Activated T-helper 9 cell treated with anti-CD3 and anti-CD28 coated beads, Interleukin-2, amount 50 U/mL, for 16 hours (primary cell): ENCODE measurements around the gene ZNRF4.

ENCODE experiments used
- DNase-seq: peaks from one replicate; pipeline ENCODE4 v3.0.0-alpha.2; 2020; ENCODE audit warnings: low read depth

The ZNRF4 gene

GRCh38 chr19:5443723-5444122 lies 11.5 kb upstream of the ZNRF4 start:
- DNase-seq = no peak

- no peak for DNase-seq
These were observed 10.8 kb upstream of the ZNRF4 start for GRCh38 chr19:5444431-5444830.

DNA sequence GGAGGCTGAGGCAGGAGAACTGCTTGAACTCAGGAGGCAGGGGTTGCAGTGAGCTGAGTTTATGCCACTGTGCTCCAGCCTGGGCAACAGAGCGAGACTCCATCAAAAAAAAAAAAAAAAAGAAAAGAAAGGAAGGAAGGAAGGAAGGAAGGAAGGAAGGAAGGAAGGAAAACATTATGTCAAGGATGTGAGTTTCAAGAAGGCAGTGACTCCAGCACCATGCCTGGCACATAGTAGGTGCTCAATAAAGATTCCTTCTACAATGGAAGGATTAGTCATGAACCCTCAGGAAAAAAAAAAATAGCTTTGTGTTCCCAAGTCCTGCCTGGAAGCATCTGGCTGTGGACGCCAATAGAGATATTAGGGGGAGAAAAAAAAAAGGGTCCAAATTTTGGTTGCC lies 10.1 kb upstream of the ZNRF4 start:
- no peak for DNase-seq

DNA sequence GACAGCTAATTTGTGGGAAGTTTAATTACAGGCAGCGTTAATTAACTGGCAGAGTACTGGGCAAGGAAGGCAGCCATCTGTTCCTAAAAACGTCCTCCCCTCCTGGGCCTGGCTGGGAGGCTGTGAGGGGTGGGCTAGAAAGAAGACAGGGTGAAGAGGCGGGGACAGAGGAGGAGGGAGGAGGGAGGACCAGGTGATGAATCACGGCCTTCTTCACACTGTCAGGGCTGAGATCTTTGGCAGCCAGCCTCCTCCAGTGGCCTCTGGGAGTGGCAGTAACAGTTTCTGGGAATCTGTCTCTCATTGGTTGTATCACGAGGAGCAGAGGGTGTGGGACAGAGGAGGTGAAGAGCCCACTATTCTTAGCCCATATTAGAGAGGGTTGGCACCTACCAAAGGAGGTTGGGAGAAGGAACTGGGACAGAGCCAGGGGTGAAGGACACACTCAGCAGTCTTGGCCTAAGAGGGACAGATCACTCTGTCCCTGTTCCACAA lies 9.6 kb upstream of the ZNRF4 start:
- no peak for DNase-seq

GRCh38 chr19:5447700-5448311 lies 7.4 kb upstream of the ZNRF4 start:
- DNase-seq = no peak

DNA sequence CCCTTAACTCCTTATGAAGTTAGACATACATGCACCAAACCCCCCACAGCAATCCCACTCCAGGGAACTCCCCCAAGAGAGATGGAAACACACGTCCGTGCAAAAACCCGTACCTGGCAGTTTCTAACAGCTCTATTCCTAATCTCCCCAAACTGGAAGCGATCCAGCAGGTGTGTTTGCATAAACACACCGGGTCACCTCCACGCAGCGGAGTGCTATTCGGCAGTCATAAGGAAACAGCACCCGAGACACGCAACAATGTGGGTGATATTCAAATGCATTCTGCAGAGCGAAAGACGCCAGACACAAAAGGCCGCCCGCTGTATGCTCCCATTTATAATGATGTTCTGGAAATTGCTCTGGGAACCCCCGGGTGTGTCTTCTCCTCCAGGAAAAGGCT lies 6.8 kb upstream of the ZNRF4 start:
- DNase-seq = no peak

DNA sequence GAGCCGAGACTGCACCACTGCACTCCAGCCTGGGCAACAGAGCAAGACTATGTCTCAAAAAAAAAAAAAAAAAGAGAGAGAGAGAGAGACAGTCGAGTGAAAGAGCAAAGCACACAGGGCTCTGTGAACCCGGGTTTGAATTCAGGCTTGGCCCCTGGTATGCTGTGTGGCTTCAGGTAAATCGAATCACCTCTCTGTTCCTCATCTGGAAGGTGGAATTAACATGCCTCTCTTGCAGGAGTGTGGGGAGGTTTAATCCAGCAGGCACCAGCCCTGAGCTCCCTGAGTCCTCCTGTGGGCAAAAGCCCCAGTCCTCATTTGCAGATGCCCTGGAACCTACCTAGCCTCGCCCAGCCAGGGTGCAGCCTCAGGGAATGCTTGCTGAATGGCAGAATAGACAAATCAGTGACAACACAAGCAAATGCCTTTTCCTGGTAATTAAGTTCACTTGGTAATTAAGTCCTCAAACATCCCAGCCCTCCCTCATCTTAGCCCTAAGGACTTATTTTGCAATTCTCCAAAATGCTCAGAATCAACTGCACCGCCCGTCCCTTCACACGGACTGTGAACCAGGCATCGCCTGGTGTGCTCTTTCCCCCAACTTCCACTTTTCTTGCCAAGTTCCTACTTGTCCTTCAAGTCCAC lies 4.6 kb upstream of the ZNRF4 start:
- no peak for DNase-seq

DNA sequence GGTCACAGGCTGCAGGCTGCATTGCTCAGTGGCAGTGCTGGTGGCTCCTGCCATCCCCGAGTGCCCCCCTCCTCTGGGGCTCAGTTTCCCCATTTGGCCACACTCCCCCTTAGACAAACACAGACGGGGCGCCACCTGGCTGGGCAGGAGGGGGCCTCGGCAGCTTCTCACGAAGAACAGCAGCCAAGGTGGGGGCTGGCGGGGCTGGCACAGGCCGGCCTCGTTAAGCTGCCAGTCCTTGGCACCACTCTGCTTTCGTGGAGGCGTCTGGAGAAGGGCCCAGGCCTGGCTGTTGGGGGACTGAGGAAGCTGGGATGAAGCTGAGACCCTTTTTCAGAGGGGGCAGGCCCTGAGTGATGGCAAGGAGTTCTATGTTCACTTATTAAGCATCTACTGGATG lies 3.7 kb upstream of the ZNRF4 start:
- DNase-seq = no peak

DNA sequence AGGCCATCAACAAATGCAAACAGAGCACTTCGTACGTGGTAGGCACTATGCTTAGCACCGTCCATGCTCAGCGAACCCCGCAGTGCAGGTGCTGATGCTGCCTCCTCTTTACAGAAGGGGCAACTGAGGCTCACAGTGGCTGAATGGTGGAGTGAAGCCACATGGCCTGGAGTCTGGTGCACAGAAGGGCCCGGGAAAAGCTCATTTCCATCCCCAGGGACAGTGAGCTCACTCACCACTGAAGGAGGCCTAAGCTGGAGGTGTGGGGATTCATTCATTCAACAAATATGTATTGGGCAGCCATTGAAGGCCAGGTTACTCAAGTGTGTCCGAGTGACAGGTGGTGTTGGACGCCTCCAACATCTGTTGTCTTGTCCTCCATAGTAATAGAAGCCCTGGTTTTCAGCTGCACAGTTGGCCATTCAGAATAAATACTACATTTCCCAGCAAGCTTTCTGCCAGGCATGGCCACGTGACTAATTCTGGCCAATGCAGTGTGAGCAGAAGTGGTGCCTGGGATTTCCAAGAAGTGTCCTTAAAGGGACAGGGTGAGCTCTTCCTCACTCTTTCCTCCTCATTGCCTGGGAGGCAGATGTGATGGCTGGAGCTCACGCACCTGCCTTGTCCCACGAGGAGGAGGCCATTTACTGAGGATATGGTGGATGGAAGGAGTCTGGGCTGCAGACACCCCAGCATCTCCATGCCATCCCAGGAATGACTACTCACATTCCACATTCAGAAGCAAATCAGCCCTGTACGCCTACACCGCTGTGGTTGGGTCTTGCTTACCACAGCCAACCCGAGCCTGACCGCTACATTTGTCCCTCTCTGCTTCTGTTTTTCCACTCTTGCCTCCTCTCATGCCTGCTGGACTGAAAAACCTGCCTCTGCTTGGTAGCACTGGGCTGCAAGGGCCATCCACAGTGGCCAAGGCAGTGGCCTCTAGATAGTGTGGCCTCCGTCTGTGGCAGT lies 2.3 kb upstream of the ZNRF4 start:
- DNase-seq = no peak

DNA sequence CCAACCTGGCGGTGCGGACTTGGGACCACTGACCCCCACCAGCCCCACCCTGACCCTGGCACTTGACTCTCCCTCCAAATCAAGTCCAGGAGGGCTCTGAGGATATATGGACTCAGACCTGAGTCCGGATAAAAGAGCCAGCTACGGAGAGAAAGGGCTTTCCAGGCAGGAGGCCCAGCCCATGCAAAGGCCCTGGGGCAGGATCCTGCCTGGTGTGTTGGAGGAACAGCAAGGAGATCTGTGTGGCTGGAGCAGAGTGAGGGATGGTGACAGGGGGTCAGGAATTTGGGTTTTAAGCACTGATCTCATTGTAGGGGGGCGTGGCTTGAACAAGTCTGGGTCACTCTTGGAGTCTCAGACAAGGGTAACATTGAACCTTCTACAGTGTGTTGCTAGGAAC lies 474 bp upstream of the ZNRF4 start:
- DNase-seq = no peak

- no peak for DNase-seq
These were observed 1.1 kb downstream of the ZNRF4 start for GRCh38 chr19:5456130-5456840.

DNA sequence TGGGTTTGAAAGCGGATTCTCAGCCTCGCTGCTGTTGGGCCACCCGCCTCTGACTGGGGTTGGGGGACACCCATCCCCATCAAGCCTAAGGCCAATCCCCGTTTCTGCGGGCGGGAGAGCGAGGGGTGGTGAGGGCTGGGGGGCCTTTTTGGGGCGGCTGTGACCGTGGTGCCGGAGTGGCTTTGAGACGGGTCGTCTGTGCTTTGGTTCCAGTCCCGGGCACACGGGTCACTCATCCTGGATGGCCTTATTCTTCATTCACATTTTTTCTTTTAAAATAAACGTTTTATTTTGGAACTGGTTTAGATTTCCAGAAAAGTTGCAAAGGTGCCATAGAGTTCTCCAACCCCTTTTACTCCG lies 1.6 kb downstream of the ZNRF4 start:
- DNase-seq = no peak

- no peak for DNase-seq
These were observed 2.5 kb downstream of the ZNRF4 start for GRCh38 chr19:5457709-5458108.

DNA sequence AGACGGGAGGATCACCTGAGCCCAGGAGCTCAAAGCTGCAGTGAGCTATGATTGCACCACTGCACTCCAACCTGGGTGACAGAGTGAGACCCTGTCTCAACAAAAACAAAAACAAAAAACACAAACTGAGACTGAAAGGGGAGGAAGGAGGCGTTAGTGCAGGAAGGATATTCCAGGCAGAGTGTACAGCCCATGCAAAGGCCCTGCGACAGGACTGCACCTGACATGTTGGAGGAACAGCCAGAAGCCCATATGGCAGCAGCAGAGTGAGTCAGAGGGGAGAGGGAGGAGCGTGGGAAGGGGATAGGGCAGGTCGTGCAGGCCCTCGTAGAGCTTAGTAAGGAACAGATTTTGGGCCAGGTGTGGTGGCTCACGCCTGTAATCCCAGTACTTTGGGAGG lies 3.2 kb downstream of the ZNRF4 start:
- DNase-seq = no peak

- DNase-seq = no peak
These were observed 4.1 kb downstream of the ZNRF4 start for GRCh38 chr19:5459360-5459759.

- DNase-seq = no peak
These were observed 5.5 kb downstream of the ZNRF4 start for GRCh38 chr19:5460748-5461147.

GRCh38 chr19:5463959-5464358 lies 8.7 kb downstream of the ZNRF4 start:
- DNase-seq = no peak

DNA sequence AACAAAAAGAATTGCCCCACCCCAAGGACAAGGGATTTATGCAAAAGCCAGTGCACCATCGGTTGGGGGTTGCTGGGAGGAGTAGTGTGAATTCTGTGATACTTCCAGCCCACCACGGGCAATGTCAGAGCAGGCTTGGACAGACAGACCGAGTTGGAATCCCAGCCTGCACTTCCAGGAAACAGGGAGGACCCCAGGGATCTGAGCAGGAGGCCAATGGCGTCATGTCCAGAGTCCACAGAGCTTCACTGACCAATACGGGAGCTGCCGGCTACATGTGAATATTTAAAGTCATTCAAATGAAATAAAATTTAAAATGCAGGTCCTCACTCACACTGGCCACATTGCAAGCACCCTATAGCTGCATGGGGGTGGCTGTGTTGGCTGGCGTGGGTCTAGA lies 10.9 kb downstream of the ZNRF4 start:
- DNase-seq = no peak

GRCh38 chr19:5466814-5467291 lies 11.6 kb downstream of the ZNRF4 start:
- DNase-seq = no peak

DNA sequence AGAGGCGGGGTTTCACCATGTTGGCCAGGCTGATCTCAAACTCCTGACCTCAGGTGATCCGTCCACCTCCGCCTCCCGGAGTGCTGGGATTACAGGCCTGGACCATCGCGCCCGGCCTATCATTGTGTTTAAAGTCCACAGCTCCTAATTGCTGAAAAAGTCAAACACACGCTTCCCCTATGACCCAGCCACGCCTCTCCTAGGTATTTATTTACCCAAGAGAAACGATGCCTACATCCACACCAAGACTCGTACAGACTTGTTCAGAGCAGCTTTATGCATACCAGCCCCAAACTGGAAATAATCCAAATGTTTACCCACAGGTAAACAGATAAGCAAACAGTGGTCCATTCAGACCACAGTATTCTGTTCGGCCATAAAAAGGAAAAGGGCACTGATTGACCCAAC lies 15.1 kb downstream of the ZNRF4 start:
- DNase-seq = no peak

GRCh38 chr19:5472286-5472685 lies 17.1 kb downstream of the ZNRF4 start:
- DNase-seq = no peak

DNA sequence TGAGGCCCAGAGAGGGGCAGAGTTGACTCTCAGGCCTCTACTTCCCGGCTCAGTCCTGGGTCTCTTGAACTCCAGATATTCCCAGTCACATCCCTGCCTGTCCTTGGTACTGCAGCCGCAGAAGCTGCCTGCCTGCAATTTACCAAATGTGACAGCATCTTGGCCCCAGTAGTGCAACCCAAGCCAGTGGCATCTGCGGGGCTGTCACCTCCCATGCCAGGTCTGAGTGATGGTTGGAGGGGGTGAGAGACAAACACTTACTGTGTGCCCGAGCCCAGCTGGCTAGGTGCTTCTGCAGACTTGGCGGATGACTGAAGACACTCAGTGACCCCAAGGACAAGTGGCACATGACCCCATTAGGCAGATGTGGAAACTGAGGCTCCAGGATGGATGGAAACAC lies 18.4 kb downstream of the ZNRF4 start:
- no peak for DNase-seq
